Neural progenitor cell (in vitro differentiated cells): ENCODE results near the gene OR10V1. TPM values are rescaled to one million over a fixed set of nuclear protein-coding genes. Genes with fewer than 3 reads are reported as not detected.

Source experiments
- DNase-seq: peaks from one replicate; pipeline ENCODE4 v3.0.0-alpha.2; 2016; ENCODE audit warnings: low spot score
- H2AFZ ChIP-seq: fragments of 200-600 bp; sonication (generic); replicated peaks from 2 replicates; pipeline ENCODE4 v1.6.1; 2016; ENCODE audit warnings: antibody characterized with exemption
- H3F3A ChIP-seq: fragments of 200-600 bp; sonication (generic); 2 replicates; pipeline ENCODE4 v1.6.1; 2016; ENCODE audit warnings: antibody characterized with exemption, low read depth
- H3K27ac ChIP-seq: fragments of 200-600 bp; sonication (generic); 2 replicates; pipeline ENCODE4 v1.5.1; 2016; ENCODE audit warnings: mild to moderate bottlenecking
- H3K27me3 ChIP-seq: fragments of 200-600 bp; sonication (generic); 2 replicates; pipeline ENCODE4 v1.6.1; 2016; ENCODE audit warnings: mild to moderate bottlenecking, moderate library complexity
- H3K36me3 ChIP-seq: fragments of 200-600 bp; sonication (generic); 2 replicates; pipeline ENCODE4 v1.5.1; 2016
- H3K4me1 ChIP-seq: fragments of 200-600 bp; sonication (generic); 2 replicates; pipeline ENCODE4 v1.6.1; 2016; ENCODE audit warnings: mixed run types
- H3K4me2 ChIP-seq: fragments of 200-600 bp; sonication (generic); 2 replicates; pipeline ENCODE4 v1.6.1; 2016
- H3K4me3 ChIP-seq: fragments of 200-600 bp; sonication (generic); 2 replicates; pipeline ENCODE4 v1.5.1; 2016
- H3K79me2 ChIP-seq: fragments of 200-600 bp; sonication (generic); 2 replicates; pipeline ENCODE4 v1.6.1; 2016; ENCODE audit warnings: low read depth
- H3K9ac ChIP-seq: fragments of 200-600 bp; sonication (generic); 2 replicates; pipeline ENCODE4 v1.6.1; 2016
- H3K9me3 ChIP-seq: fragments of 200-600 bp; sonication (generic); 2 replicates; pipeline ENCODE4 v1.5.1; 2016; ENCODE audit warnings: low read depth
- H4K20me1 ChIP-seq: fragments of 200-600 bp; sonication (generic); 2 replicates; pipeline ENCODE4 v1.6.1; 2016; ENCODE audit warnings: low read depth
- H3K27ac Mint-ChIP-seq: 3 replicates; pipeline ENCODE4 v1.8.0; 2021; ENCODE audit warnings: mixed read lengths
- H3K27me3 Mint-ChIP-seq: 2 replicates; pipeline ENCODE4 v1.8.0; 2022; ENCODE audit warnings: low read depth, mild to moderate bottlenecking, inconsistent platforms, moderate library complexity, mixed read lengths; ENCODE audit not compliant: insufficient read depth
- H3K36me3 Mint-ChIP-seq: 3 replicates; pipeline ENCODE4 v1.8.0; 2021; ENCODE audit warnings: mixed read lengths
- H3K4me1 Mint-ChIP-seq: 3 replicates; pipeline ENCODE4 v1.8.0; 2021; ENCODE audit warnings: mixed read lengths
- H3K4me3 Mint-ChIP-seq: 3 replicates; pipeline ENCODE4 v1.8.0; 2021; ENCODE audit warnings: mild to moderate bottlenecking, moderate library complexity, mixed read lengths
- H3K9me3 Mint-ChIP-seq: 3 replicates; pipeline ENCODE4 v1.8.0; 2020; ENCODE audit warnings: mixed read lengths
- EZH2 ChIP-seq: fragments of 200-600 bp; sonication (generic); IDR thresholded peaks from 2 replicates; pipeline ENCODE4 v1.6.1; 2017; ENCODE audit warnings: antibody characterized with exemption, mild to moderate bottlenecking, moderate library complexity
- EZH2phosphoT487 ChIP-seq: fragments of 200-600 bp; sonication (generic); IDR thresholded peaks from 2 replicates; pipeline ENCODE4 v1.6.1; 2017; ENCODE audit warnings: antibody characterized with exemption
- total RNA-seq: library from RNA; depleted of rRNA; stranded (reverse); fragments of >200 nt; gene quantifications from 2 replicates; pipeline ENCODE4 v1.2.3, GENCODE V29; 2015; ENCODE audit warnings: low replicate concordance
- TF ChIP-seq, protein P1 (sequence below): fragments of 200-600 bp; sonication (generic); IDR thresholded peaks from 2 replicates; pipeline ENCODE4 v1.5.1; 2017; ENCODE audit warnings: antibody characterized with exemption, mild to moderate bottlenecking

The OR10V1 gene
- total RNA-seq, 1 donor from 2014 or later: not detected

DNA sequence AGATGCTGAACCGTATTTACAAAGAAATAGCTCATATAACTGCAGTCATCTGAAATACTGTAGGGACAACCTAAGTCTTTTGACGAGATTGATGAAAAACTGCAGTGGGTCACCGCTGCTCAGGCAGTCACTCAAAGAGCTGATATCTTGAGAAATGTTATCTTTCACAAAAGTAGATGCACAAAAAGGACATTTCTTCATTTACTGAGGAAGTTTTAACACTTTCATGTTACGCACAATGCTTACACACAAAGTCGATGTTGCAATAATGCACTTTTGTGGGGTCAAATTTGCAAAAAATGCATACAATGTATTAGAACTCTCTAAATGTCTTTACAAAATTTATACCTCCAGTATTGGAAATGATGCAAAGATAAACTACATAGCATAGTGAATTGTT lies 16.2 kb upstream of the OR10V1 start:
- Mint-ChIP-seq H3K9me3 (no peaks in the 10 kb centered on the region), H3K27ac (no peak overlapping the region), H3K4me3 (no peak overlapping the region), H3K4me1 (no peaks in the 10 kb centered on the region), H3K36me3 (no peaks in the 10 kb centered on the region), H3K27me3 (no peaks in the 10 kb centered on the region)
- no peaks in the 10 kb centered on the region for H3K27me3 ChIP-seq
- H3K4me3 ChIP-seq: no peak overlapping the region
- H4K20me1 ChIP-seq: no peaks in the 10 kb centered on the region
- H3F3A ChIP-seq: no peaks in the 10 kb centered on the region
- H3K4me1 ChIP-seq: no peaks in the 10 kb centered on the region
- H3K36me3 ChIP-seq: no peaks in the 10 kb centered on the region
- no peak overlapping the region for H3K4me2 ChIP-seq
- TF ChIP-seq EZH2: no peak
- TF ChIP-seq, protein P1, sequence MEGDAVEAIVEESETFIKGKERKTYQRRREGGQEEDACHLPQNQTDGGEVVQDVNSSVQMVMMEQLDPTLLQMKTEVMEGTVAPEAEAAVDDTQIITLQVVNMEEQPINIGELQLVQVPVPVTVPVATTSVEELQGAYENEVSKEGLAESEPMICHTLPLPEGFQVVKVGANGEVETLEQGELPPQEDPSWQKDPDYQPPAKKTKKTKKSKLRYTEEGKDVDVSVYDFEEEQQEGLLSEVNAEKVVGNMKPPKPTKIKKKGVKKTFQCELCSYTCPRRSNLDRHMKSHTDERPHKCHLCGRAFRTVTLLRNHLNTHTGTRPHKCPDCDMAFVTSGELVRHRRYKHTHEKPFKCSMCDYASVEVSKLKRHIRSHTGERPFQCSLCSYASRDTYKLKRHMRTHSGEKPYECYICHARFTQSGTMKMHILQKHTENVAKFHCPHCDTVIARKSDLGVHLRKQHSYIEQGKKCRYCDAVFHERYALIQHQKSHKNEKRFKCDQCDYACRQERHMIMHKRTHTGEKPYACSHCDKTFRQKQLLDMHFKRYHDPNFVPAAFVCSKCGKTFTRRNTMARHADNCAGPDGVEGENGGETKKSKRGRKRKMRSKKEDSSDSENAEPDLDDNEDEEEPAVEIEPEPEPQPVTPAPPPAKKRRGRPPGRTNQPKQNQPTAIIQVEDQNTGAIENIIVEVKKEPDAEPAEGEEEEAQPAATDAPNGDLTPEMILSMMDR: no peak
- no peak for TF ChIP-seq EZH2phosphoT487
- H2AFZ ChIP-seq: no peak overlapping the region
- H3K9ac ChIP-seq: no peak overlapping the region
- no peak for DNase-seq
- H3K79me2 ChIP-seq: no peaks in the 10 kb centered on the region
- no peak overlapping the region for H3K27ac ChIP-seq
- no peaks in the 10 kb centered on the region for H3K9me3 ChIP-seq

DNA sequence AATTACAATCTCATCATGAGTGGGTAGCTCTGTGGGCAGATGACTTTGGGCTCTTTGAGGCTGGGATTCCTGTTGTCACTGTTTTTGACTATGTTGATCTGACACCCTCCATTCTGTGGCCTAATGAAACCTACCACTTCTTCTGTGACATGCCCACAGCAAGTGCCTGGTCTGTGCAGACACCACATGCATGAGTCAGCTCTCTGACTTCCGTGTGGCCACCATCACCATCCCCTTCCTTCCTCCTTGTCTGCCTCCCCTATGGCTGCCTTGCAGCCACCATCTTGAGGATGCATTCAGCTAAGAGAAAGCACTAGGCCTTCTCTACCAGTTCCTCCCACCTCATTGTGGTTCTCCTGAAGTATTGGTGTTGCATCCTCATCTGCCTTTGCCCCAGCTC lies 15.3 kb upstream of the OR10V1 start:
- Histone ChIP-seq H3K9ac (no peak overlapping the region), H3K4me2 (no peak overlapping the region), H3K4me1 (no peaks in the 10 kb centered on the region), H3K27me3 (no peaks in the 10 kb centered on the region), H3K4me3 (no peak overlapping the region), H2AFZ (no peak overlapping the region), H3K36me3 (no peaks in the 10 kb centered on the region), H3F3A (no peaks in the 10 kb centered on the region), H3K27ac (no peak overlapping the region), H3K79me2 (no peaks in the 10 kb centered on the region), H4K20me1 (no peaks in the 10 kb centered on the region), H3K9me3 (no peaks in the 10 kb centered on the region)
- no peak for DNase-seq
- Mint-ChIP-seq H3K4me3 (no peak overlapping the region), H3K27me3 (no peaks in the 10 kb centered on the region), H3K4me1 (no peaks in the 10 kb centered on the region), H3K27ac (no peak overlapping the region), H3K36me3 (no peaks in the 10 kb centered on the region), H3K9me3 (no peaks in the 10 kb centered on the region)
- TF ChIP-seq EZH2 (no peak), EZH2phosphoT487 (no peak)
- TF ChIP-seq, protein P1: no peak

GRCh38 chr11:59728154-59728553 lies 14.5 kb upstream of the OR10V1 start:
- H4K20me1 ChIP-seq: no peaks in the 10 kb centered on the region
- no peak overlapping the region for H3K4me3 ChIP-seq
- H3K4me1 ChIP-seq: no peaks in the 10 kb centered on the region
- Mint-ChIP-seq H3K27ac (no peak overlapping the region), H3K36me3 (no peaks in the 10 kb centered on the region), H3K4me1 (no peaks in the 10 kb centered on the region), H3K9me3 (no peaks in the 10 kb centered on the region), H3K27me3 (no peaks in the 10 kb centered on the region), H3K4me3 (no peak overlapping the region)
- DNase-seq: no peak
- no peak overlapping the region for H3K4me2 ChIP-seq
- no peaks in the 10 kb centered on the region for H3K36me3 ChIP-seq
- H3K9me3 ChIP-seq: no peaks in the 10 kb centered on the region
- H2AFZ ChIP-seq: no peak overlapping the region
- TF ChIP-seq EZH2 (no peak), EZH2phosphoT487 (no peak)
- TF ChIP-seq, protein P1: no peak
- H3K79me2 ChIP-seq: no peaks in the 10 kb centered on the region
- no peak overlapping the region for H3K9ac ChIP-seq
- no peaks in the 10 kb centered on the region for H3F3A ChIP-seq
- H3K27ac ChIP-seq: no peak overlapping the region
- no peaks in the 10 kb centered on the region for H3K27me3 ChIP-seq
